ENCODE data around the gene OR1I1. TPM values are rescaled to one million over a fixed set of nuclear protein-coding genes. Genes with fewer than 3 reads are reported as not detected.
"Not testable (repeated sequence)": the region's sequence is repeated elsewhere in the genome, so short reads cannot be mapped to it uniquely, and the experiment has no call there.

The OR1I1 gene
- polyA plus RNA-seq, 3 donors = not detected

DNA sequence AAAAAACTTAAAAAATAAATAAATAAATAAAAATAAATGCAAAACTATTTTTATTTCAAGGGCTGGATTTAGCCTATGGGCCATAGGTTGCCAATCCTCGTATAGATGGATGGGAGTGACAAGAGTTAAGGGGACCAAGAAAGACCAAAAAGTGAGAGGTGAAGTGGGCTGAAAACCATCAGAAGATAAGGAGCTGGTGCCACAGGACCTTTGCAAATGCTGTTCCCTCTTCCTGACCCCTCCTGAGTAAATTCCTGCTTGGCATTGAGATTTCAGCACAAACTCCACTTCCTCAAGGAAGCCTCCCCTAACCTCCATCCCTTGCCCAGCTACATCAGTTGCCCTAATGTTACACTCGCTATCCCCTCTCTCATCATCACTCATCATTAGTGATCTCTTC, 11.0 kb downstream of the OR1I1 start:
- H2AFZ ChIP-seq (ENCODE audit: insufficient read depth, low read depth, low read length, poor library complexity, severe bottlenecking) = no peak overlapping the region
- H3K9me3 ChIP-seq (replicated peaks in 1 of 2; ENCODE audit: control insufficient read depth in 1 of 2, insufficient read depth in 1 of 2, low read length in 2 of 2) = no peaks in the 10 kb centered on the region
- no peak overlapping the region for H3K27ac ChIP-seq (ENCODE audit: low read depth in 1 of 2, low read length in 2 of 2)
- peaks cover 0 to 11% of the 10 kb centered on the region in 2 donors for H3K4me1 ChIP-seq (ENCODE audit: control insufficient read depth in 1 of 2, insufficient read depth in 2 of 2, low read length in 2 of 2)
- H3K27ac Mint-ChIP-seq = no peak overlapping the region
- H3K9me3 Mint-ChIP-seq = peaks cover 0 to 4% (median 0%) of the 10 kb centered on the region in 7 donors
- no peak overlapping the region for H3K4me2 ChIP-seq (replicated peaks; ENCODE audit: extremely low read depth, low read length, poor library complexity, severe bottlenecking)
- WGBS (ENCODE audit: insufficient coverage) = no CpG with 5 or more reads among the region's 2 CpGs
- no peak for DNase-seq
- no peaks in the 10 kb centered on the region for H3K36me3 Mint-ChIP-seq
- no peaks in the 10 kb centered on the region for H3K79me2 ChIP-seq (ENCODE audit: insufficient read depth, low read length)
- H3K9ac ChIP-seq (ENCODE audit: insufficient read depth, low read length, poor library complexity, severe bottlenecking) = no peak overlapping the region
- H3K4me3 Mint-ChIP-seq = no peak overlapping the region
- no peaks in the 10 kb centered on the region for H3K36me3 ChIP-seq (replicated peaks in 1 of 2; ENCODE audit: control insufficient read depth in 1 of 2, insufficient read depth in 2 of 2, low read length in 2 of 2)
- H3K27me3 ChIP-seq (ENCODE audit: control insufficient read depth in 2 of 2, insufficient read depth in 2 of 2, low read length in 2 of 2) = no peaks in the 10 kb centered on the region
- H4K20me1 ChIP-seq (ENCODE audit: insufficient read depth, low read length) = no peaks in the 10 kb centered on the region
- peaks cover 12% of the 10 kb centered on the region for H3K4me1 Mint-ChIP-seq
- TF ChIP-seq, protein P1, sequence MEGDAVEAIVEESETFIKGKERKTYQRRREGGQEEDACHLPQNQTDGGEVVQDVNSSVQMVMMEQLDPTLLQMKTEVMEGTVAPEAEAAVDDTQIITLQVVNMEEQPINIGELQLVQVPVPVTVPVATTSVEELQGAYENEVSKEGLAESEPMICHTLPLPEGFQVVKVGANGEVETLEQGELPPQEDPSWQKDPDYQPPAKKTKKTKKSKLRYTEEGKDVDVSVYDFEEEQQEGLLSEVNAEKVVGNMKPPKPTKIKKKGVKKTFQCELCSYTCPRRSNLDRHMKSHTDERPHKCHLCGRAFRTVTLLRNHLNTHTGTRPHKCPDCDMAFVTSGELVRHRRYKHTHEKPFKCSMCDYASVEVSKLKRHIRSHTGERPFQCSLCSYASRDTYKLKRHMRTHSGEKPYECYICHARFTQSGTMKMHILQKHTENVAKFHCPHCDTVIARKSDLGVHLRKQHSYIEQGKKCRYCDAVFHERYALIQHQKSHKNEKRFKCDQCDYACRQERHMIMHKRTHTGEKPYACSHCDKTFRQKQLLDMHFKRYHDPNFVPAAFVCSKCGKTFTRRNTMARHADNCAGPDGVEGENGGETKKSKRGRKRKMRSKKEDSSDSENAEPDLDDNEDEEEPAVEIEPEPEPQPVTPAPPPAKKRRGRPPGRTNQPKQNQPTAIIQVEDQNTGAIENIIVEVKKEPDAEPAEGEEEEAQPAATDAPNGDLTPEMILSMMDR (IDR thresholded peaks at IDR 0.05) = no peak
- intact Hi-C loops (cut with micrococcal nuclease) = loop anchor here in 1 of 2 donors (2.0 kb wide), 1 partner anchor 464 kb away; no protein-coding TSS in a partner anchor
- no peak overlapping the region for H3K4me3 ChIP-seq (replicated peaks in 1 of 3; ENCODE audit: low read depth in 2 of 3, low read length in 3 of 3)
- peaks cover 4 to 8% (median 6%) of the 10 kb centered on the region in 3 donors for H3K27me3 Mint-ChIP-seq (ENCODE audit: low read depth in 3 of 3)

DNA sequence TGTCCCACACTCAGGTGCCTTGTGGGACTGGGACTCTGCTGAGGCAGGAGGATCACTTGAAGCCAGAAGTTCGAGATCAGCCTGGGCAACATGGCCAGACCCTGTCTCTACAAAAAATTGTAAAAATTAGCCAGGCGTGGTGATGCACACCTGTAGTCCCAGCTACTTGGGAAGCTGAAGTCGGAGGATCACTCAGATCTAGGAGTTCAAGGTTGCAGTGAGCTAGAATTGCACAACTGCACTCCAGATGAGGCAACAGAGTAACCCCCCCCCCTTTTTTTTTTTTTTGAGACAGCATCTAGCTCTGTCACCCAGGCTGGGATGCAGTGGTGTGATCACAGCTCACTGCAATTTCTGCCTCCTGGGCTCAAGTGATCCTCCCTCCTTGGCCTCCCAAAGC, 14.2 kb downstream of the OR1I1 start:
- H3K4me3 ChIP-seq (replicated peaks in 1 of 3; ENCODE audit: low read depth in 2 of 3, low read length in 3 of 3) = no peak overlapping the region
- H3K79me2 ChIP-seq (ENCODE audit: insufficient read depth, low read length) = no peaks in the 10 kb centered on the region
- H3K9ac ChIP-seq (ENCODE audit: insufficient read depth, low read length, poor library complexity, severe bottlenecking) = no peak overlapping the region
- peak in 1 of 3 donors; percentile 11 for DNase-seq
- Mint-ChIP-seq H3K4me1 (peaks cover 12% of the 10 kb centered on the region), H3K36me3 (no peaks in the 10 kb centered on the region), H3K4me3 (no peak overlapping the region), H3K27ac (peak overlapping the region in 1 of 7 donors; percentile 64), H3K27me3 (ENCODE audit: low read depth in 3 of 3) (peaks cover 5 to 7% (median 6%) of the 10 kb centered on the region in 3 donors), H3K9me3 (peaks cover 0 to 1% (median 0%) of the 10 kb centered on the region in 7 donors)
- intact Hi-C loops (cut with micrococcal nuclease) = no loop called here
- no peak overlapping the region for H3K27ac ChIP-seq (ENCODE audit: low read depth in 1 of 2, low read length in 2 of 2)
- 94% methylated on average over 3 of the region's 3 CpGs for WGBS (ENCODE audit: insufficient coverage)
- no peak overlapping the region for H2AFZ ChIP-seq (ENCODE audit: insufficient read depth, low read depth, low read length, poor library complexity, severe bottlenecking)
- H3K27me3 ChIP-seq (ENCODE audit: control insufficient read depth in 2 of 2, insufficient read depth in 2 of 2, low read length in 2 of 2) = no peaks in the 10 kb centered on the region
- TF ChIP-seq, protein P1 (IDR thresholded peaks at IDR 0.05) = no peak
- H4K20me1 ChIP-seq (ENCODE audit: insufficient read depth, low read length) = no peaks in the 10 kb centered on the region
- H3K4me2 ChIP-seq (replicated peaks; ENCODE audit: extremely low read depth, low read length, poor library complexity, severe bottlenecking) = no peak overlapping the region
- H3K9me3 ChIP-seq (replicated peaks in 1 of 2; ENCODE audit: control insufficient read depth in 1 of 2, insufficient read depth in 1 of 2, low read length in 2 of 2) = no peaks in the 10 kb centered on the region
- H3K4me1 ChIP-seq (ENCODE audit: control insufficient read depth in 1 of 2, insufficient read depth in 2 of 2, low read length in 2 of 2) = peaks cover 0 to 11% of the 10 kb centered on the region in 2 donors
- H3K36me3 ChIP-seq (replicated peaks in 1 of 2; ENCODE audit: control insufficient read depth in 1 of 2, insufficient read depth in 2 of 2, low read length in 2 of 2) = no peaks in the 10 kb centered on the region

DNA sequence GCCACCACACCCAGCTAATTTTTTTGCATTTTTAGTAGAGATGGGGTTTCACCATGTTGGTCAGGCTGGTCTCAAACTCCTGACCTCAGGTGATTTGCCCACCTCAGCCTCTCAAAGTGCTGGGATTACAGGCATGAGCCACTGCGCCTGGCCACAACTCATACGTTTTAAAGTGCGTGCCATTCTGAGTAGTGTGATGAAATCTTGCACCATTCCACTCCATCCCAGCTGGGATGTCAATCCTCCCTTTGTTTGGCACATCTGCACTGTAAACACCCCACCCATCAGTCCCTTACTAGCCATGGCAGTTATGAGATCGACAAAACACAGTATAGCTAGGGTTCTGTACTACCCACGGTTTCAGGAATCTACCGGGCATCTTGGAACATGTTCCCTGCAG, 16.0 kb downstream of the OR1I1 start:
- H3K4me3 Mint-ChIP-seq; intact Hi-C loops (cut with micrococcal nuclease): not testable (repeated sequence)

More for the DNA sequence above, 16.0 kb downstream of the OR1I1 start:
- not testable (repeated sequence) for H3K9ac ChIP-seq (ENCODE audit: insufficient read depth, low read length, poor library complexity, severe bottlenecking); H4K20me1 ChIP-seq (ENCODE audit: insufficient read depth, low read length); H3K27me3 Mint-ChIP-seq (ENCODE audit: low read depth in 3 of 3); H3K79me2 ChIP-seq (ENCODE audit: insufficient read depth, low read length); H3K4me3 ChIP-seq (replicated peaks in 1 of 3; ENCODE audit: low read depth in 2 of 3, low read length in 3 of 3); H3K36me3 Mint-ChIP-seq; H3K27me3 ChIP-seq (ENCODE audit: control insufficient read depth in 2 of 2, insufficient read depth in 2 of 2, low read length in 2 of 2); H3K4me2 ChIP-seq (replicated peaks; ENCODE audit: extremely low read depth, low read length, poor library complexity, severe bottlenecking); H3K9me3 Mint-ChIP-seq; DNase-seq; H3K9me3 ChIP-seq (replicated peaks in 1 of 2; ENCODE audit: control insufficient read depth in 1 of 2, insufficient read depth in 1 of 2, low read length in 2 of 2); H3K27ac ChIP-seq (ENCODE audit: low read depth in 1 of 2, low read length in 2 of 2); H2AFZ ChIP-seq (ENCODE audit: insufficient read depth, low read depth, low read length, poor library complexity, severe bottlenecking); H3K4me1 Mint-ChIP-seq; H3K36me3 ChIP-seq (replicated peaks in 1 of 2; ENCODE audit: control insufficient read depth in 1 of 2, insufficient read depth in 2 of 2, low read length in 2 of 2)
- peak overlapping the region in 2 of 7 donors; percentile 13 to 48 for H3K27ac Mint-ChIP-seq
- WGBS (ENCODE audit: insufficient coverage) = 100% methylated on average over 2 of the region's 6 CpGs
- peaks cover 0 to 11% of the 10 kb centered on the region in 2 donors for H3K4me1 ChIP-seq (ENCODE audit: control insufficient read depth in 1 of 2, insufficient read depth in 2 of 2, low read length in 2 of 2)

Data from CD14-positive monocyte (primary cell).